Posterior vena cava (tissue), 2 donors: Measurements from ENCODE around the gene ARHGAP9. TPM values are rescaled to one million over a fixed set of nuclear protein-coding genes. Genes with fewer than 3 reads are reported as not detected.
"Not testable (repeated sequence)": the region's sequence is repeated elsewhere in the genome, so short reads cannot be mapped to it uniquely, and the experiment has no call there.

ENCODE experiments used
- DNase-seq: peaks from one replicate; pipeline ENCODE4 v3.0.0-alpha.2; 2020; ENCODE audit warnings: low spot score
- intact Hi-C, 2 donors: fragments of 100-400 bp; cut with DNase I; formaldehyde crosslinking; loops; one replicate each; pipeline versions ENCODE4 v1.14.1 to v1.14.2; 2022 to 2023
- total RNA-seq, 2 donors: library from RNA; stranded (reverse); fragmentation: NEBNext Ultra II Directional; extraction: Animal tissue kit (Norgen Biotek cat#: 25700); gene quantifications; one replicate each; pipeline ENCODE4 v1.2.1, GENCODE V29; 2021
- donor health status: DM: yes; HTN: yes; CAD: no.
- donor health status: DM: yes; HTN: yes; CAD: no.

Gene ARHGAP9
- total RNA-seq, 2 donors from 2014 or later = 12.7 to 20.7 TPM

DNA sequence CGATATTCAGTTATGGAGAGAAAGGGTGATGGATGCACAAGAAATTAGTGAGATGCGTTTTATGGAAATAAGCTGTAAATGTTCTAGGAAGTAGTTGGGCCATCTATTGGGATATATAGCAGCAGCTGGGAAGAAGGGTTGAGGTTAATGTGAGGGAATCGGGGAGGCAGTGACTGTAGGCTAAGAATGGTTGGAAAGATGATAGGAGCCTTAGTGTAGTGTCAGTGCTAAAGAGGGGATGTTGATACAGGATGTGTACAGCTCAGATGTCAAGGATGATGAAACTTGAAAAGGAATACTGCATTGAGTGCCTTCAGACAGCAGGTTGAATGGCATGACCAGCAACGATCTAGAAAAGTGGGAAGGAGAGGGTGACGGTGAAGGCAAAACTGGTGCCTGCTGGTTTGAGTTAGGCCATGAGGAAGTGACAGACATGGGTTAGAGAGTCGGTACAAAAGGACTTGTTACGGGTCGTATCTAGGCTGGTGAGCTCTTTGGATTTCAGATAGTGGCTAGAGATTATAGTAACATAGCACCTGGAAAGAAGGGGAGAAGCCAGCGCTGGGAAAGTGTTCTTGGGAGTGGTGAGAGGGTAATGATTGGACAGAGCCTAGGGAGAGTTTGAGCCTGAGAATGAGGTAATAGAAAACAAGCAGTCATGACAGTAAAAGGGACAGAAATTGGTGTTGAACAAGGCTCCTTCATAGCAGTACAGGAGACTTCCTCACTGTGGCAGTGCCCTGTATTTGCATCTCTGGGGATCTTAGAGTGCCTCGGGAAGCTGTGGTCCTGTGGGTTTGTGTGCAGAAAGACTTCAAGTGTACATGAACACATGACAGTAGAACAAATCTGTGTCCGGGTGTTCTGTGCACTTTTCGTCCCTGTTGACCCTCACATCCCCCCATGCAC lies 17.8 kb upstream of the ARHGAP9 start:
- intact Hi-C loops = no loop called here

GRCh38 chr12:57496822-57497221 lies 17.2 kb upstream of the ARHGAP9 start:
- intact Hi-C loops = no loop called here
- DNase-seq = no peak

More for the DNA sequence above, 17.8 kb upstream of the ARHGAP9 start:
- peak; percentile 6 for DNase-seq

DNA sequence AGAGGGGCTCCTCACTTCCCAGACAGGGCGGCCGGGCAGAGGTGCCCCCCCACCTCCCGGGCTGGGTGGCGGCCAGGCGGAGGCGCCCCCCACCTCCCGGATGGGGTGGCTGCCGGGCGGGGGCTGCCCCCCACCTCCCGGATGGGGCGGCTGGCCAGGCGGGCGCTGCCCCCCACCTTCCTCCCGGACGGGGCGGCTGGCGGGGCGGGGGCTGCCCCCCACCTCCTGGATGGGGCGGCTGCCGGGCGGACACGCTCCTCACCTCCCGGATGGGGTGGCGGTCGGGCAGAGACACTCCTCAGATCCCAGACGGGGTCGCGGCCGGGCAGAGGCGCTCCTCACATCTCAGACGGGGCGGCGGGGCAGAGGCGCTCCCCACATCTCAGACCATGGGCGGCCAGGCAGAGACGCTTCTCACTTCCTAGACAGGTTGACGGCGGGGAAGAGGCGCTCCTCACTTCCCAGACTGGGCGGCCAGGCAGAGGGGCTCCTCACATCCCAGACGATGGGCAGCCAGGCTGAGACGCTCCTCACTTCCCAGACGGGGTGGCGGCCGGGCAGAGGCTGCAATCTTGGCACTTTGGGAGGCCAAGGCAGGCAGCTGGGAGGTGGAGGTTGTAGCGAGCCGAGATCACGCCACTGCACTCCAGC lies 15.5 kb upstream of the ARHGAP9 start:
- DNase-seq, intact Hi-C loops: not testable (repeated sequence)

DNA sequence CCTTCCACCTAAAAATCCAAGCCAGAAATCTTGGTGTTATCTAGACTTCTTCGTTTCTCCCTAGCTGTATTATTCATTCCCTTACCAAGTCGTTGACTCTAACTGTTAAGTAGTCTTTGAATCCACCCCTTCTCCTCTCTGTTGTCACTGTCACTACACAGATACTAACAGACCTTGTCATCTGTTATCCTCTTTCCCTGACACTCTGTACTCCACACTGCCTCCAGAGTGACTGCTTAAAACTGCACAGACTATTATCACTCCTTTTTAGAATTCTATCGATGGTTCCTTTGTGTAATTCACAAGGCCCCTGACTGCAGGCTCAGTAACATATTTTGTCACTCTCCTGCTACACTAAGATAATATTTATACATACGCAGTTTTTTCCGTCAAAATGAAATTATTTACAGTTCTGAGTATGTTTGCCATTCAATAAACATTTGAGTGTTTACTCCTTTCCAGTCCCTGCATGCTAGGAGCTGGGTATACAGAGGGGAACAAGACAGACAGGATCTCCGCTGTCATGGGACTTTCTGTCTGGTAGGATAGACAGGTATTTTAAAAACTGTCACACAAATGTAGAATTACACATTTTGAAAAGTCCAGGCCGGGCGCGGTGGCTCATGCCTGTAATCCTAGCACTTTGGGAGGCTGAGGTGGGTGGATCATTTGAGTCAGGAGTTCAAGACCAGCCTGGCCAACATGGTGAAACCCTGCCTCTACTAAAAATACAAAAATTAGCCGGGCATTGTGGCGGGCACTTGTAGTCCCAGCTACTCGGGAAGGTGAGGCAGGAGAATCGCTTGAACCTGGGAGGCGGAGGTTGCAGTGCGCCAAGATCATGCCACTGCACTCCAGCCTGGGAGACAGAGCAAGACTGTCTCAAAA lies 12.0 kb upstream of the ARHGAP9 start:
- intact Hi-C loops = no loop called here
- DNase-seq = peak; percentile 18

DNA sequence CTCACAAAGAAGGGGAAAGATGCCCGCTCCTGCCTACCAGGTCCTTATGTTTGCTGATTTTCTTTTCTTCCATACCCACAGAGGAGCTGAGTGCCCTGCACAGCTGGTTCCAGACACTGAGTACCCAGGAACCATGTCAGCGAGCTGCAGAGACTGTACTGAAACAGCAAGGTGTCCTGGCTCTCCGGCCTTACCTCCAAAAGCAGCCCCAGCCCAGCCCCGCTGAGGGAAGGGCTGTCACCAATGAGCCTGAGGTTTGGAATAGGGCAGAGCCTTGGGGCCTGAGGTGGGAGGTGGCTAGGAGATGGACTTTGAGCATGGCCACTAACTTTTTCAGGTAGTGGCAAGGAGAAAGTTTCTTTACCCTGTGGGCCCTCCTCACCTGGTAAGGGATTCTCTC lies 10.5 kb upstream of the ARHGAP9 start:
- intact Hi-C loops = no loop called here
- DNase-seq = peak; percentile 71

DNA sequence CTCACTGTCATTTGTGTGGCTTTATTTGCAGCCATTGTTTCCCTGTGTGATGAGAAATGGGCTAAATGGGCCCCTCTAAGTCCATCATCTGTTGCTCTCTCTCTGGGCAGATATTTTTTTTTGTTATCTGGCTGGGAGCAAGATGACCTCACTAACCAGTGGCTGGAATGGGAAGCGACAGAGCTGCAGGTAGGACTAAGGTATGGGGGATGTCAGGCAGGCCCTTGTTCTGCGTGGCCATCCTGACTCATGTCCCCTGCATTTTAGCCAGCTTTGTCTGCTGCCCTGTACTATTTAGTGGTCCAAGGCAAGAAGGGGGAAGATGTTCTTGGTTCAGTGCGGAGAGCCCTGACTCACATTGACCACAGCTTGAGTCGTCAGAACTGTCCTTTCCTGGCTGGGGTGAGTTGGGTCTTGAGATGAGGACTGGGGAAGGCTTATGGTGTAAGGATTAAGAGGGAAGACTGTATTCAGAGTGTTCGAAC lies 9.5 kb upstream of the ARHGAP9 start:
- DNase-seq = peak; percentile 7
- intact Hi-C loops = no loop called here

DNA sequence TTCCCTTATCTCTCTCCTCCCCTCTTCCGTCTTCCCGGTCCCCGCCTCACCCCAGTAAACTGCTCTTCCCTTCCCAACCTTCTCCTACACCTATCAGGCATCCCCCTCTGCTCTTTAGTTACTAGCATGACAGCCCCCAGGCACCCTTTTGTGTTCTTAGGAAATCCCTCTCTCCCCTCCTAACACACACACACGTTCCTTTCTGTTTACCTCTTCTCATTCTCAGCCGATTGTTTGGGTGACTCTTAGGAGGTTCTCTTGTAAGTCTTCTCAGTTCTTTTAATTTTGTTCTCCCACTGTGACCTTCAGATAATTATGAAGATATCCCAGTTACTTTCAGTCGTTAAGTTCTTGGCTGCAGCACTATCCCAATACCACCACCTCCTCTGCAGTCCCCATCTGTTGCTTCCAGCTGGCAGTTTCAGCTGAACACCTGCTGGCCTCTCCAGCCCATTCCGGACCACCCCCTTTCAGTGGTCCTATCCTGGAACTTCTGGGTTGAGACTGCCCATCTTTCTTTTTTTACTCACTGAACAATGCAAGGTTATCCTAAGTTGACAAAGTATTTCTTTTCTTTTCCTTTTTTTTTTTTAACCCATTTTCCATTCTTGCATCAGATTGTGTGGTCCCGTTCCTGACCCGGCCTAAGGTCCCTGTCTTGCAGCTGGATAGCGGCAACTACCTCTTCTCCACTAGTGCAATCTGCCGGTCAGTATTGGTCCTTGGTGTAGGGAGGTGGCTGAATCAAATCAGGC lies 8.9 kb upstream of the ARHGAP9 start:
- intact Hi-C loops = no loop called here
- peak; percentile 17 for DNase-seq

DNA sequence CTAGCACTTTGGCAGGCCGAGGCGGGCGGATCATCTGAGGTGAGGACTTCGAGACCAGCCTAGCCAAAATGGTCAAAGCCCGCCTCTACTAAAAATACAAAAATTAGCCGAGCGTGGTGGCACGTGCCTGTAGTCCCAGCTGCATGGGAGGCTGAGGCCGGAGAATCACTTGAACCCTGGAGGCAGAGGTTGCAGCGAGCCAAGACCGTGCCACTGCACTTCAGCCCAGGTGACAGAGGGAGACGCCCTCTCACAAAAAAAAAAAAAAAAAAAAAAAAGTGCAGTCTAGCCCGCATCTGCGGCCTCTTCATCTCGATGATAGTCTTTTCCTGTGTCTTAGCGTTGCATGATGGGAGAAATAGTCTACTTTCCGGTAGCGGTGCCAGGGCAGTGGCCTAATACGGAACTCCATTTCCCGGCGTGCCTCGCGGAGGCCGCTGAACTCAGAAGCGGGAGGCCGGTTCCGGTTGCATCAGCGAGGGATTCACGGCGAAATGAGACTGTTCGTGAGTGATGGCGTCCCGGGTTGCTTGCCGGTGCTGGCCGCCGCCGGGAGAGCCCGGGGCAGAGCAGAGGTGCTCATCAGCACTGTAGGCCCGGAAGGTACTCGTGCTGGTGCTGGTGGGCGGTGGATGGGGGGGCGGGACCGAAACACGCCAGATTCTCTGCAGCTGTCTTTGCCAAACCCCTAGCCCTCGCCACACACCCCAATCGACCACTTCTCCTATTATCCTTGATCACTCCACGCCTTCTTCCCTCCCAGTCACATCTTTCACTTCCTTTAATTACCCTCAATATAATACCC lies 8.1 kb upstream of the ARHGAP9 start, which contains the start of gene MARS1:
TSS of gene MARS1 (plus strand) at position 472 of the 805 bp plus-strand sequence. CDS start at position 495, 23 bp downstream.
- intact Hi-C loops = no loop called here
- peak; percentile 98 for DNase-seq

DNA sequence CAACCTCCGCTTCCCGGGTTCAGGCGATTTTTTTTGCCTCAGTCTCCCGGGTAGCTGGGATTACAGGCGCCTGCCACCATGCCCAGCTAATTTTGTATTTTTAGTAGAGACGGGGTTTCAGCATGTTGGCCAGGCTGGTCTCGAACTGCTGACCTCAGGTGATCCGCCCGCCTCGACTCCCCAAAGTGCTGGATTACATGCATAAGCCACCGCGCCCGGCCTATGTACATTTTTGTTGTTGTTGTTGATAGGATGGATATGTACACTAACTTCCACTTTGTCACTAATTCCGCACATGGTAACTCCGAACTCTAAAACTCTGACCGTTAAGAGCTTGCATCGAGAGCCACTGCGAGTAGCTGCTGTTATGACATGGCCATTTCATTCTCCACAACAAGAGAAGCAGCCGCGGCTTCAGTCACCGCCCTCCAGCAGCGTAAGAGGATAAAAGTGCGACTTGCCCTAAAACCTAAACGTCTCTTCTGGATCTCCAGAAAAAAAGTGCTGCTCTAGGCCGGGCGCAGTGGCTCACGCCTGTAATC lies 7.5 kb upstream of the ARHGAP9 start:
- peak; percentile 85 for DNase-seq
- intact Hi-C loops = no loop called here

GRCh38 chr12:57485695-57486094 lies 6.0 kb upstream of the ARHGAP9 start:
- intact Hi-C loops = no loop called here
- peak; percentile 14 for DNase-seq

DNA sequence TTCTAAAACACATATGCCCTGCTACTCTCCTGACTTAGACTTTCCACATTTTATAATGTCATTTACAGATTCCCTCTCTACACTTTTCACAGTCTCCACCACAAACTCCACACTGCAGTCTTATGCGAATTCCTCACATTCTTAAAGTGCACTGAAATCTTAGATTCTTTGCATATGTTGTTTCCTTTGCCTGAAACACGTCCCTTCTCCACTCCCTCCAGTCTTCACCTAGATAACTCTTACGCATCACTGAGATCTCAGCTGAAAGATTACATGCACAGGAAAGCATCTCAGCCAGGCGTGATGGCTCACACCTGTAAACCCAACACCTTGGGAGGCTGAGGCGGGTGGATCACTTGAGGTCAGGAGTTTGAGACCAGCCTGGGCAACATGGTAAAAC lies 3.8 kb upstream of the ARHGAP9 start:
- intact Hi-C loops = no loop called here
- DNase-seq = no peak

DNA sequence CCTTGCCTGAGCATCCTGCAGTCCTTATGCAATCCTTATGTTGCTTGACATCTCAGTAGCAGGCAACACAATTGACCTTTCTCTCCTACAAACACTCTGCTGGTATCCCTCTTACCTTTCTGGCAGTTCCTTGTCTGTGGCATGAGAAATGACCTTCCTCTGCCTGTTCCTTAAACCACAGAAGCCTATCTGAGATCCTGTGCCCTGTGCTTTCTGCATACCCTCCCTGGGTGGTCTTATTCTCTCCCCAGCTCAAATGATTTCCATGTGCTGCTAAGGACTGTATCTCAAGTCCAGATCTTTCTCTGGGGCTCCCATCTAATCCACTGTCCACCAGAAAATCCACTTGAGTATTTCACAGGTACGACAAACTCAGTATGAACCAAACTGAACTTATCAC lies 2.0 kb upstream of the ARHGAP9 start:
- intact Hi-C loops = loop anchor here in 1 of 2 donors (1.0 kb wide), 1 partner anchor 21 kb away; no protein-coding TSS in a partner anchor
- DNase-seq = no peak

DNA sequence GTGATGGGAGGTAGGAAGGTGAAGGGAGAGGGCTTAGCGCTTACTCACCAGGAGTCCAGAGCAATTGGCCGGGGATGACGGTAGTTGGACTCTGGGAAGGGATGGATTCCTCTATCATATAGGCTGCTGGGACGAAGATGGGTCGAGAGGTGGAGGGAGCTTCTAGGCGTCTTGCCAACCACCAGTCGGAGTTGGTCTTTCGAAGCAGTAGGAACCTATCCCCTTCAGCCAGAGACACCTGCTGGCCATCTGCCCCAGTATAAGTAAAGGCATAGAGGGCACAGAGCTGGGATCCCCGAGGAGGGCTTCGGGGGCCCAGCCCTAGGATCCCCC lies 657 bp downstream of the ARHGAP9 start:
- intact Hi-C loops = no loop called here
- peak; percentile 53 for DNase-seq

DNA sequence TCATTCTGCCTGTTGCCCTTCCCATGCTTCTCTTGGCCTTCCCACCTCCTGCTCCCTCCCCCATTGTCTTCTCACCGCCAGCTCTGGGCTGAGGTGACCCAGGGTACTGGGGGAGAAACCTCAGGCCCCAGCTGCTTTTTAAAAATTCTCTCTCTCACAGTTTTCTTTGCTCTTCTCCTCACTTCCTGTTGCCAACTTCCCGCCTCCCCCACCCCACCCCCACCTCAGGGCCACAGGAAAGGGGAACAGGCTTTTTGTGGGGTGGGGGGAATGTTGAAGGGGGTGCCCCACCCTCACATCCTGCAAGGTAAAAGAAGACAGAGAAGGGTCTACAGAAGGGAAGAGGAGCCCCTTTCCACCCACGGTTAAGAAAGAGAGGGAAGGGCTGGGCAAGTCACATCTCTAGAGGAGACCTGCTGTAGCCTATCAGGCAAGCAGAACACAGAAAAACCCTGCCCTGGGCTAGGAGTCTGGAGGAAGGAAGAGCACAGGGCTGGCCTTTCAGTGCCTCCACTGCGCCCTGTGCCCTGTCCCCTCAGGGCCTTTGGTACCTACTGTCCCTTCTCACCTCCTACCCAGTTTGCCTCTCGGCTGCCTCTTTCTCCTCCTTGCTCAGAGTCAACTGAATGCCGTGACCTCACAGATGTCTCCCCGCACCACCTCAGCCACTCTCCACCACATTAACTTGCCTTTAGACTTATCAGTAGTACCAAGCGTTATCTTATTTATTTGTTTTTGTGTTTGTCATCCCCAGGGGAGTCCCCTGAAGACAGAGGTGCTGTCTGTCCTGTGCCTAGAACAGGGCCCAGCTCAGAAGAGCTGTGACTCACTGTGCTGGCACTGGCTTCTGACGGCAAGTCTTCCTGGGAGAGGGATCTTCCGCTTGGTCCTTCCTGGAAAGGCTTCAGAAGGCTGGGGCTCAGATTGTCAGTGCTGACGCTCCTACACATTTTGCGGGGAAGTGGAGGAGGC lies 1.7 kb downstream of the ARHGAP9 start:
- DNase-seq = peak; percentile 76

GRCh38 chr12:57476993-57477709 lies 2.5 kb downstream of the ARHGAP9 start:
- intact Hi-C loops = no loop called here
- DNase-seq = peak; percentile 74

More for the DNA sequence above, 1.7 kb downstream of the ARHGAP9 start:
- intact Hi-C loops = no loop called here
